Head of caudate nucleus (tissue), 42 donors: ENCODE results near the gene SPART.

Experiments
- DNase-seq, 42 donors: peaks; one replicate each; pipeline versions ENCODE4 v3.0.0 to v3.0.0-alpha.2; 2020 to 2021; ENCODE audit warnings: mixed read lengths in 7 of 42
- intact Hi-C: fragments of 100-400 bp; cut with DNase I; formaldehyde crosslinking; loops from one replicate; pipeline ENCODE4 v1.15.0; 2022

Gene SPART

GRCh38 chr13:36346222-36347083, at the start of gene SPART:
SPART (minus strand) TSS chr13:36346394; CDS start chr13:36335830, 10,564 bp downstream.
- peak; percentile 91 to 99 (median 96) for DNase-seq
- intact Hi-C loops: loop anchor here (2.0 kb wide), 1 partner anchor 48 kb away; no protein-coding TSS in a partner anchor

- peak in 1 of 42 donors; percentile 13 for DNase-seq
- intact Hi-C loops: loop anchor here (2.0 kb wide), 1 partner anchor 48 kb away; the partner anchor contains the start of gene SPART
These were observed 49.1 kb upstream of the SPART start for GRCh38 chr13:36395280-36395679.

- intact Hi-C loops: no loop called here
- no peak for DNase-seq
These were observed 39.3 kb upstream of the SPART start for GRCh38 chr13:36385489-36385888.

GRCh38 chr13:36382030-36382429, 35.8 kb upstream of the SPART start:
- DNase-seq: no peak
- intact Hi-C loops: no loop called here

- intact Hi-C loops: no loop called here
- no peak for DNase-seq
These were observed 31.8 kb upstream of the SPART start for GRCh38 chr13:36377826-36378468.

GRCh38 chr13:36374063-36374462, 27.9 kb upstream of the SPART start:
- no peak for DNase-seq

GRCh38 chr13:36371185-36371584, 25.0 kb upstream of the SPART start:
- intact Hi-C loops: no loop called here
- DNase-seq: no peak

More at GRCh38 chr13:36374063-36374462, 27.9 kb upstream of the SPART start:
- intact Hi-C loops: no loop called here

GRCh38 chr13:36370108-36370429, 23.9 kb upstream of the SPART start:
- intact Hi-C loops: no loop called here
- DNase-seq: peak; percentile 65 to 93 (median 83)

- DNase-seq: peak in 3 of 42 donors; percentile 7 to 43 (median 29)
- intact Hi-C loops: no loop called here
These were observed 23.3 kb upstream of the SPART start for GRCh38 chr13:36369268-36370107.

- intact Hi-C loops: no loop called here
- DNase-seq: no peak
These were observed 19.8 kb upstream of the SPART start for GRCh38 chr13:36366031-36366430.

GRCh38 chr13:36363366-36363863, 17.2 kb upstream of the SPART start:
- intact Hi-C loops: no loop called here
- no peak for DNase-seq

- intact Hi-C loops: no loop called here
- no peak for DNase-seq
These were observed 16.7 kb upstream of the SPART start for GRCh38 chr13:36362914-36363313.

- DNase-seq: no peak
- intact Hi-C loops: no loop called here
These were observed 16.1 kb upstream of the SPART start for GRCh38 chr13:36362251-36362650.

GRCh38 chr13:36360903-36361302, 14.7 kb upstream of the SPART start:
- intact Hi-C loops: no loop called here
- DNase-seq: no peak

- intact Hi-C loops: no loop called here
- no peak for DNase-seq
These were observed 13.2 kb upstream of the SPART start for GRCh38 chr13:36359301-36359950.

- DNase-seq: no peak
- intact Hi-C loops: no loop called here
These were observed 12.1 kb upstream of the SPART start for GRCh38 chr13:36358175-36358718.

GRCh38 chr13:36357692-36358091, 11.5 kb upstream of the SPART start:
- DNase-seq: peak in 4 of 42 donors; percentile 26 to 62 (median 33)
- intact Hi-C loops: no loop called here

GRCh38 chr13:36357231-36357630, 11.0 kb upstream of the SPART start:
- no peak for DNase-seq
- intact Hi-C loops: no loop called here

GRCh38 chr13:36356058-36356457, 9.9 kb upstream of the SPART start:
- DNase-seq: no peak
- intact Hi-C loops: no loop called here
